Measurements from ENCODE around the gene CNTN4. TPM values are rescaled to one million over a fixed set of nuclear protein-coding genes. Genes with fewer than 3 reads are reported as not detected.
"Not testable (repeated sequence)": the region's sequence is repeated elsewhere in the genome, so short reads cannot be mapped to it uniquely, and the experiment has no call there.

CNTN4 gene
- total RNA-seq, 2 experiments from 2014 or later = not detected

DNA sequence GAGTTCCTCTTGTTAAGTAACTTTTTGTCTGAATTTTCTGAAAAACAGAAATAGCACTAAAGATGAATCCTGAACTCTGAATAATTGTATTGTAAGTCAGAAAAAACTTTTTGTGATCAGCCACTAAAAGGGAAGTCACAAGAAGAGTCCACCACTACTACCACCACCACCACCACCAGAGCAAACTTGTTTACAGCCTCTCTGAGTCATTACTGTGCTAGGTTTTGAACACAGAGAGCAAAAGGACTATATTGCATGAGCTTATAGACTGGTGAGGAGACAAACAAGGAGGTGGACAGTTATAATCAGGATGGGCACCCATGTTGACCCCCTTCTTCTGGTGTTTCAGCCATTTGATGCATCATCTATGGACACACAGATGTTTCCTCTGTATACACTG is 869.8 kb downstream of the CNTN4 start:
- Mint-ChIP-seq H3K9me3 (ENCODE audit: low read depth) (no peaks in the 10 kb centered on the region), H3K4me1 (no peaks in the 10 kb centered on the region), H3K4me3 (no peak overlapping the region), H3K36me3 (no peaks in the 10 kb centered on the region), H3K27ac (no peak overlapping the region), H3K27me3 (peaks cover 21% of the 10 kb centered on the region)
- CTCF ChIA-PET = interaction anchor here (1.6 kb wide), 1 partner anchor 20 kb away, joined by 4 read pairs; no protein-coding TSS in a partner anchor
- ATAC-seq (no peak), DNase-seq (no peak)

DNA sequence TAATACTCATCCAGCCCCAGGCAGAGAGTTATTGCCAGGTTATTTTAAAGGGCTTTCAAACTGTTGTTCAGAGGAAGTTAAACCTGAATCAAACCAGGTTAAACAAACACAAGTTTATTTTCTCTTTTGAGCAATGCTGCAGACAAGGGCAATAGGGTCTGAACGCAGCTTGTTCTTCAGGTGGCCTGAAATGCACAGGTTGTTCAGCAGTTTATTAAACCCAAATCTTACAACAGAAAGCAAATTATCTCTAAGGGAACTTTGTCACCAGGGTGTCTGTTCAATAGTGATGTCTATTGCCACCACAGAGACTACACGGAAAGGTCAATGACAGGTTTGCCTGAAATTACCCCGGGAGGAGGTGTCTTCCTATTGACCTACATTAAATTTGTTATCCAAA is 877.5 kb downstream of the CNTN4 start:
- ATAC-seq (no peak), DNase-seq (no peak)
- peaks cover 20% of the 10 kb centered on the region for H3K27me3 Mint-ChIP-seq
- H3K4me1 Mint-ChIP-seq = no peaks in the 10 kb centered on the region
- CTCF ChIA-PET = no interaction called here
- no peak overlapping the region for H3K27ac Mint-ChIP-seq
- H3K4me3 Mint-ChIP-seq = no peak overlapping the region
- no peaks in the 10 kb centered on the region for H3K9me3 Mint-ChIP-seq (ENCODE audit: low read depth)
- no peaks in the 10 kb centered on the region for H3K36me3 Mint-ChIP-seq

DNA sequence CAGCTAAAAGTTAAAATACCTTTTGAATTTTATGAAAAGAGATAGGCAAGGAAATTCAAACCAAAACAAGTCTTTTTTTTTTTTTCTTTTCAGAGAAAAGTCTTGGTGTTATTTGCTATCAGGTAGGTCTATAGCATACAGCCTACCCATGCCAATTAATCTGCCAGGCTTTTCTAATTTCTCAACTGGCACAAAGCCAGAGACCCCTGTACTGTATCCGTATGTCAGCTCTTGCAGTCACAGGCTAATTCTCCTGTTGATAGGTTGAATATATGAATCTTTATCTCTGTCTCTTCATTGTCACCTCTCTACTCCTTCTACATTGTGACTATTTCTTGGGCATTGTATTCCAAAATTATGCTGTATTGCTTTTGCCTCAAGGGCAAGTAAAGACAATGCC is 878.1 kb downstream of the CNTN4 start:
- no peak for ATAC-seq
- no peak for DNase-seq
- Mint-ChIP-seq H3K9me3 (ENCODE audit: low read depth) (no peaks in the 10 kb centered on the region), H3K36me3 (no peaks in the 10 kb centered on the region), H3K27me3 (peaks cover 20% of the 10 kb centered on the region), H3K4me1 (no peaks in the 10 kb centered on the region), H3K4me3 (no peak overlapping the region), H3K27ac (no peak overlapping the region)
- CTCF ChIA-PET = no interaction called here

DNA sequence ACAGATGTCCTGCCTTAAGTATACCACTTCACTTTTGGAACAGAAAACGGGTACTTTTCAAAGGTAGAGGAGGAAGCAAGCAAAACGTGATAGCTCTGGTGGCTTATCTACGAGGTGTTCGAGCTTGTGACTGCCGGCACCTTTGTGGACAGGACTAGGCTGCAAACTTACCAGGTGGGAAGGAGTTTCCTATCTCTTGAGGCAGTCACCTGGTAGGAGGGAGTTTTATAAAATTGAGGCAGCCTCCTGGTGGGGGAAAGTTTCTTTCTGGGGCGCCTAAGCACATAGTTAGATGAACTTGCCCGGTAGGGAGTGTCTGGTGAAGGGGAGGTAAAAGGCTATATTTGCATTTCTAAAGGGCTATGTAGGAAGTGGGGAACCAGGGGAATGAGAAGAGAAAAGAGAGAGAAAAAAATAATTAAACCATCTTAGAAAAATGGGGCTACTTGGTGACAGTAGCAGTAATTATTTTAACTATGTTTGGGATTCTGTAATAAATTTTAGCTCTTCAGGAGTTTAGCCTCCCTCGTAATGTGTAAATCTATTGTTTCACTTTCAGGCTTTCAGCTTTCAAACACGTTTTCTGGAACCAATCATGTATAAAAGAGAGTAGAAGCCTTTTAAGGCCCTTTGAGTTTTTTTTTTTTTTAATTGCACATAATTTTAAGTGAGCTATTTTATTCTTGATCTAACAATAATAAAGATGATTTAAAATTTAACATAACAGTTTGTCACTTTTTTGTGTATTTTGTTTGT is 880.5 kb downstream of the CNTN4 start:
- DNase-seq (no peak), ATAC-seq (no peak)
- no peaks in the 10 kb centered on the region for H3K4me1 Mint-ChIP-seq
- no peak overlapping the region for H3K4me3 Mint-ChIP-seq
- no peaks in the 10 kb centered on the region for H3K36me3 Mint-ChIP-seq
- CTCF ChIA-PET = no interaction called here
- H3K27ac Mint-ChIP-seq = no peak overlapping the region
- H3K9me3 Mint-ChIP-seq (ENCODE audit: low read depth) = no peaks in the 10 kb centered on the region
- peaks cover 5% of the 10 kb centered on the region for H3K27me3 Mint-ChIP-seq

DNA sequence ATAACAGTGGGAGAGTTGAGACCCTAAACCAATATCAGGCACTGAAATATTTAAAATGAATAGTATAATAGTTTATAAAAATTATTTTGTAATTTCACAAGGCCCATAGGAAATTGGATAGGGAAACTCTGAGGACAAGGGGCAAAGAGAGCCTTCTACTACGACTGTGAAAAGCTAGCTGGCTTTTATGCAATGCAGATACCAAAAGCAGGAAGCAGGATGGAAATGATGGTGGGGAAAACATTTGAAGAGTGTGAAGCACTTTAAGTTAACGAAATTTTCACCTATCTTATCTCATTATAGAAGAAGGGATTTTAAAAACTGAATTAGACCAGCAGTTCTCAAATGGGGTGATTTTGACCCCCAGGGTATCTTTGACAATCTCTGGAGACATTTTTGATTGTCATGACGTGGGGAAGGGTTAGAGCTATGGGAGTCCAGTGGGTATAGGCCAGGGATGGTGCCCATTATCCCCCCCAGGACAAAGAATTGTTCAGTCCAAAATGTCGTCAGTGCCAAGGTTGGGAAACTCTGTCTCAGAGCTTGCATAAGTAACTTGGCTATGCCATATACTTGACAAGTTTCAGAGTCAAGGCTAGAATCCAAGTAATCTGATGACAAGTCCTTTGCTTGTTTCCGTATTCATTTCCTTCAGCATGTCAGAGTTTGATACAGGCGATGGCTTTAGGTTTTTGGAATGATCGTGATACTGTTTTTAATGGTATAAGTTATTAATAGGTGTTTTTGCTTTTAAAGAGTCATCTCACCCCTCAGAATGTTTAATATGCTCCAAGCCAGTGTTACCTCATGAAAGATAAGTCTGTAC is 885.6 kb downstream of the CNTN4 start:
- DNase-seq (no peak), ATAC-seq (no peak)
- Mint-ChIP-seq H3K27me3 (no peaks in the 10 kb centered on the region), H3K27ac (no peak overlapping the region), H3K4me3 (no peak overlapping the region), H3K9me3 (ENCODE audit: low read depth) (no peaks in the 10 kb centered on the region), H3K36me3 (no peaks in the 10 kb centered on the region), H3K4me1 (no peaks in the 10 kb centered on the region)
- CTCF ChIA-PET = no interaction called here

DNA sequence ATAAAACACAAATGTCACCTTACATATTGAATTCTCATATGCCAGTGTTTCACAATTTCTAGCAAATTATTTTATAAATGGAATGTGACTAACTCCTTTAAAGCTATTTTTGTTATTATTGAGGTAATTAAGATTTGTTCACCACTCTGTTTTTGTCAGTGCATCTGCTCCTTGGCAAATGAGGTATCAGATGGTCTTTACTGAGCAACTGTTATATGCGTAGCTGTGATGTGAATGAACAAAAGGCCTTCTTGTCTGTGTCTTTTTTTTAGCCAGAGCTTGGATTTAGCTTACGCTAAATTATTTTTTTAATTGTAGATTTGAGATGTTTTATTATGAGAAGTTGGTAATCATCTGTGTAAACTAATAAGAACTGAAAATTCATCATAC is 886.2 kb downstream of the CNTN4 start:
- Mint-ChIP-seq H3K4me3 (no peak overlapping the region), H3K9me3 (ENCODE audit: low read depth) (no peaks in the 10 kb centered on the region), H3K27ac (no peak overlapping the region), H3K27me3 (no peaks in the 10 kb centered on the region), H3K36me3 (no peaks in the 10 kb centered on the region), H3K4me1 (no peaks in the 10 kb centered on the region)
- CTCF ChIA-PET = no interaction called here
- ATAC-seq (no peak), DNase-seq (no peak)

DNA sequence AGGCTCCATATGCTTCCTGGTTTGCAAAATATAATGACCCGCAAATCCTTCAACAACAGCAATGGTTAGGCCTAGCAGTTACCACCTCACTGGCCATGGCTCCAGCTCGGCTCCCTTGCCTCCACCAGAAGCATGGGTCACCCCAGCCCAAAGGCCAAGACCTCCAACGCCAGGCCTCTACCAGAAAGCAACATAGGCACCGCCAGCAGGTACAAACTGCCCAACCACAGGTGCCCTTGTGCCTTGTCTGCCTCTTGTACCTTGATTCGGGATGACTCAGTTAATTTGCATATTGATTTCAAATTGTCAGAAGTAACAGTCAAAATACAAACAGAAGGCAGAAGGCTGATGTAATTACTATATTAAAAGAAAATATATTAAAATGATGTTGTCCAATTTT is 886.8 kb downstream of the CNTN4 start:
- no peaks in the 10 kb centered on the region for H3K27me3 Mint-ChIP-seq
- ATAC-seq (no peak), DNase-seq (no peak)
- H3K4me3 Mint-ChIP-seq = no peak overlapping the region
- no peak overlapping the region for H3K27ac Mint-ChIP-seq
- no peaks in the 10 kb centered on the region for H3K4me1 Mint-ChIP-seq
- CTCF ChIA-PET = no interaction called here
- H3K9me3 Mint-ChIP-seq (ENCODE audit: low read depth) = no peaks in the 10 kb centered on the region
- no peaks in the 10 kb centered on the region for H3K36me3 Mint-ChIP-seq

DNA sequence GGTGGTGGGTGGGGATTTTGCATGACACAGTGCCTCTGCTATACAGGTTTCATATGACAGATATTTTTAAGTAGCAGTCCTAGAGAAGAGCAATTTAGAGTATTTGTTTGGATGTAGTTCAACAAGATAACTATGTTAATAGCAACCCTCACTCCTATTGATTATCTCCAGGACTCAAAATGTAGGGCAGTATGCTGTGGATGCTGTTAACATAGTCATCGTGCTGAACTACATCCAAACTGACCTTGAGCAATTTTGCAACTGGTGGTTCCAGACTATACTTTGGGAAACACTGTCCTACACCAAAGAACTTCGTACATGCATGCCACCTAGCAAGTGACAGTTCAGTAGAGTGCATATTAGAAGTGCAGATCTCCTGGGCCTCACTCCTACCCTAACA is 893.9 kb downstream of the CNTN4 start:
- H3K27me3 Mint-ChIP-seq = peaks cover 7% of the 10 kb centered on the region
- CTCF ChIA-PET = no interaction called here
- H3K9me3 Mint-ChIP-seq (ENCODE audit: low read depth) = no peaks in the 10 kb centered on the region
- ATAC-seq = no peak
- H3K27ac Mint-ChIP-seq = no peak overlapping the region
- peaks cover 1% of the 10 kb centered on the region for H3K4me1 Mint-ChIP-seq
- H3K4me3 Mint-ChIP-seq = no peak overlapping the region
- no peak for DNase-seq
- no peaks in the 10 kb centered on the region for H3K36me3 Mint-ChIP-seq

DNA sequence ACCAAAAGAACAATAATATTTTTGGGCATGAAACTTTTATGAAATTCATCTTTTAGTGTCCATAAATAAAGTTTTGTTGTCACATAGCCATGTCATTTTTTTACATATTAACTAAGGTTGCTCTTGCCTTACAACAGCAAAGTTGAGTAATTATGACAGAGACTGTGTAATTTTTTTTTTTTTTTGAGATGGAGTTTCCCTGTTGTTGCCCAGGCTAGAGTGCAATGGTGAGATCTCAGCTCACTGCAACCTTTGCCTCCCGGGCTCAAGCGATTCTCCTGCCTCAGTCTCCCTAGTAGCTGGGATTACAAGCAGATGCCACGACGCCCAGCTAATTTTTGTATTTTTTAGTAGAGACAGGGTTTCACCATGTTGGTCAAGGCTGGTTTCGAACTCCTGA is 894.5 kb downstream of the CNTN4 start:
- H3K9me3 Mint-ChIP-seq (ENCODE audit: low read depth); CTCF ChIA-PET; H3K4me3 Mint-ChIP-seq; ATAC-seq; H3K36me3 Mint-ChIP-seq; DNase-seq; H3K27ac Mint-ChIP-seq; H3K4me1 Mint-ChIP-seq: not testable (repeated sequence)
- peaks cover 11% of the 10 kb centered on the region for H3K27me3 Mint-ChIP-seq

DNA sequence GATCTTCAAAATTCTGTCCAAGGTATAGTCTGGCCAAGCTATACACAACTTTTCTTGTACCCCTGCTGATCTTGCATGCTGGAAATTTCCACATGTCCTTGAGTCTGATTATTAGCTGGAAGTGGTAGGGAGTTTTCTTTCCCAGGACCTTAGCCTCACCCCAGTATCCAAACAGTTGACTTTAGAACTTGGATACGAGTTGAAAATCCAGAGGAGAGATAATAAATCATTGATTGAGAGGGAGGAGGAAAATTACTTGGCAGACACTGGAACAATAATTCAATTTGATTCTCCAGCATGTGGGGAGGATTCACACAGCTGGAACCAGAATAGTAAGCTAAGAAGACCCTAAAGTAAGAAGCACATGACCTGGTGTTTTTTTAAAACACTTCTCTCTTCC is 895.1 kb downstream of the CNTN4 start:
- Mint-ChIP-seq H3K9me3 (ENCODE audit: low read depth) (no peaks in the 10 kb centered on the region), H3K4me3 (no peak overlapping the region), H3K27ac (no peak overlapping the region), H3K36me3 (no peaks in the 10 kb centered on the region), H3K4me1 (peaks cover 1% of the 10 kb centered on the region), H3K27me3 (peaks cover 11% of the 10 kb centered on the region)
- DNase-seq (no peak), ATAC-seq (no peak)
- CTCF ChIA-PET = no interaction called here

DNA sequence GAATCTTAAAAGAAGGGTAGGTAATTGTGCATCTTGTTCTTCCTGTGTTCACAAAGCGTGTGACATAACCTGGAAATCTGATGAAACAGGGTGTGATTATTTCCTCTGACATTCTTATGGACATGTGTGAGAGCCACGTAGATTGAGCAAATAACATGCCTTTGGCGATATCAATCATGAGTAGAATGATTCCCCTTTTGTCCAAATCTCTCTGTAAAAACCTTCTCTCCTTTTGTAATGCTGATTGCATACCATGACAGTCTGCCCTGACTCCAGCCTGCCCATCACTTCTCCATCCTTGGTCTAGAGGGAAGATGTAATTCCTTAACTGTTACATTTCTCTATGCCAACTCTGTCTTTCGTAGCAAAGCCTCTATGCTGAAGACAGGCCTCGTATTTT is 896.5 kb downstream of the CNTN4 start:
- H3K4me1 Mint-ChIP-seq = peaks cover 1% of the 10 kb centered on the region
- H3K9me3 Mint-ChIP-seq (ENCODE audit: low read depth) = no peaks in the 10 kb centered on the region
- no peaks in the 10 kb centered on the region for H3K36me3 Mint-ChIP-seq
- ATAC-seq = no peak
- CTCF ChIA-PET = no interaction called here
- DNase-seq = no peak
- H3K27ac Mint-ChIP-seq = no peak overlapping the region
- peaks cover 13% of the 10 kb centered on the region for H3K27me3 Mint-ChIP-seq
- H3K4me3 Mint-ChIP-seq = no peak overlapping the region

DNA sequence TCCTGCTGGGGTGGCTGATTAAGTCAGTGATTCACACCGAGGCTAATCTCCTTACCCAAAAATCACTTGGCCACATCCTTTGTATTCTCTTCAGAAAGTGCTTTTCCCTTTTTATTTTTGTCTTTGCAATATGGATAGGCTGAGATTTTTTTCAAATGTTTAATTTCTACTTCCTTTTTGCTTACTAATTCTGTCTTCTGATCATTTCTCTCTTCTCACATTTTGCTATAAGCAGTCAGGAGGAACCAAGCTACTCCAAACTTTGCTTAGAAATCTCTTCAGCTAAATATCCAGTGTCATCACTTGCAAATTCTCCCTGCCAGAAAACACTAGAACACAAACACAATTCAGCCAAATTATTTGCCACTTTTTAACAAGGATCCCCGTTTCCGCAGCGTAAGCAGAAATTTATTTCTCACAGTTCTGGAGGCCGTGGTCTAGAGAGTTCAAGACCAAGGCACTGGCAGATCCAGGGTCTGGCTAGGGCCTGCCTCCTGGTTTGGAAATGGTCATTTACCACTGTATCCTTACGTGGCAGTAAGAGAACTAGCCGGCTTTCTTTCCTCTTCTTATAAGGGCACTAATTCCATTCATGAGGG is 906.6 kb downstream of the CNTN4 start:
- DNase-seq (no peak), ATAC-seq (no peak)
- Mint-ChIP-seq H3K27ac (no peak overlapping the region), H3K27me3 (peaks cover 17% of the 10 kb centered on the region), H3K9me3 (ENCODE audit: low read depth) (no peaks in the 10 kb centered on the region), H3K36me3 (no peaks in the 10 kb centered on the region), H3K4me3 (no peak overlapping the region), H3K4me1 (no peaks in the 10 kb centered on the region)
- CTCF ChIA-PET = interaction anchor here (1.0 kb wide), 1 partner anchor 8 kb away, joined by 3 read pairs; no protein-coding TSS in a partner anchor

DNA sequence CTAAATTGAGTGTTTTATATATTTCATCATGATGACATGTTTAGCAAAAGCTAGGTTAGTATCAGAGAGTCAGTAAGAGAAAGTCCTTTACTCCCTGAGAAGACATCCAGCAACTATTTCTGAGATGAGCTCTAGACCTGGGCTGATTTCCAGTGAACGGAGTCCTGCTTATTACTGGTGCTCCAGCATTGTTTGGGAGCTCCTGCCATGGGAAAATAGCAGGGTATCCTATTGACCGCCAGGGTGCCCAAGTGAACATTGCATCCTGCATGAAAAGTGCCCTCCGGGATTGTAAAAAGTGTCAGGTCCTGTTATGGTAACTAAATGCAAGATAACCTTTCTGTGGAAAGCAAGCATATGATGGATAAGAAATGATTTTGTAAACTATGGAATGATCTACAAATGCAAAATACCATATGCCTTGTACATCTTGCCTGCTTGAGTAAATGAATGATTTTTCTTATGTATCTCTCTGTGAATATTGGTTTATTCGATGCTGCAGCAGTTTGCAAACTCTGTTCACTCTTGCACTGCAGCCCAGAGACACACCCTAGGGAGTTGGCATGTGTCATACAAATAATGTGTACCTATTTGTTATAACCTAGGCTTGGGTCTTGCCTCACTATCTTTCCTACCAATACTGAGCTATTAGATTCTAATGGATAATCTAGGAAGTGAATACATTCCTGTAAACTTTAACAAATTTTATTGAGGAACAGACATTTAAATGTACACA is 914.8 kb downstream of the CNTN4 start:
- DNase-seq (no peak), ATAC-seq (no peak)
- H3K4me1 Mint-ChIP-seq = no peaks in the 10 kb centered on the region
- H3K36me3 Mint-ChIP-seq = no peaks in the 10 kb centered on the region
- CTCF ChIA-PET = interaction anchor here (1.0 kb wide), 1 partner anchor 9 kb away, joined by 3 read pairs; no protein-coding TSS in a partner anchor
- H3K27me3 Mint-ChIP-seq = peaks cover 47% of the 10 kb centered on the region
- no peaks in the 10 kb centered on the region for H3K9me3 Mint-ChIP-seq (ENCODE audit: low read depth)
- no peak overlapping the region for H3K27ac Mint-ChIP-seq
- no peak overlapping the region for H3K4me3 Mint-ChIP-seq

Measured in activated CD8-positive, alpha-beta memory T cell treated with anti-CD3 and anti-CD28 coated beads, Interleukin-2, amount 10 ng/mL, durations not matched to agents 7 days and 5 days (primary cell).